ENCODE results near the gene SOX11.

- TF ChIP-seq CTCF (IDR thresholded peaks at IDR 0.05; ENCODE audit: insufficient read depth, low read length, poor library complexity, severe bottlenecking) (no peak), EZH2phosphoT487 (conservative IDR thresholded peaks at IDR 0.05; ENCODE audit: low read length) (no peak)
Measured at GRCh38 chr2:5749347-5749746, 57.2 kb downstream of the SOX11 start.
